Activated T-cell treated with anti-CD3 and anti-CD28 coated beads for 4 hours (primary cell): ENCODE measurements around the gene CHN2.

Experiments used
- DNase-seq: peaks from one replicate; pipeline ENCODE4 v3.0.0-alpha.2; 2020

CHN2 gene

GRCh38 chr7:29315122-29315891 is 120.7 kb downstream of the CHN2 start:
- DNase-seq, result no peak

- DNase-seq, result no peak
Observed at GRCh38 chr7:29315892-29316270, 121.3 kb downstream of the CHN2 start.

- no peak for DNase-seq
Observed at GRCh38 chr7:29316926-29317325, 122.4 kb downstream of the CHN2 start.

- DNase-seq, result no peak
Observed at GRCh38 chr7:29318853-29319718, 124.5 kb downstream of the CHN2 start.

GRCh38 chr7:29319719-29320521 is 125.3 kb downstream of the CHN2 start:
- no peak for DNase-seq

- DNase-seq, result no peak
Observed at GRCh38 chr7:29320577-29320976, 126.0 kb downstream of the CHN2 start.

- no peak for DNase-seq
Observed at GRCh38 chr7:29322023-29322712, 127.6 kb downstream of the CHN2 start.

- no peak for DNase-seq
Observed at GRCh38 chr7:29325476-29325875, 130.9 kb downstream of the CHN2 start.

GRCh38 chr7:29326864-29327263 is 132.3 kb downstream of the CHN2 start:
- DNase-seq, result no peak

GRCh38 chr7:29327455-29327854 is 132.9 kb downstream of the CHN2 start:
- DNase-seq, result no peak

- no peak for DNase-seq
Observed at GRCh38 chr7:29328045-29328444, 133.5 kb downstream of the CHN2 start.

- DNase-seq, result no peak
Observed at GRCh38 chr7:29328811-29329210, 134.2 kb downstream of the CHN2 start.

GRCh38 chr7:29329686-29330085 is 135.1 kb downstream of the CHN2 start:
- DNase-seq, result no peak

GRCh38 chr7:29330136-29330535 is 135.6 kb downstream of the CHN2 start:
- no peak for DNase-seq

- DNase-seq, result no peak
Observed at GRCh38 chr7:29331163-29331562, 136.6 kb downstream of the CHN2 start.

- DNase-seq, result no peak
Observed at GRCh38 chr7:29332042-29332811, 137.7 kb downstream of the CHN2 start.

GRCh38 chr7:29332875-29333855 is 138.6 kb downstream of the CHN2 start:
- no peak for DNase-seq

- no peak for DNase-seq
Observed at GRCh38 chr7:29335188-29336083, 140.9 kb downstream of the CHN2 start.

GRCh38 chr7:29337546-29338116 is 143.1 kb downstream of the CHN2 start:
- DNase-seq, result no peak
